DMS153 treated with DMSO at 0.1 percent for 48 hours (cell line): ENCODE measurements around the gene CAMSAP2.

Source experiments
- DNase-seq: peaks from one replicate; lab custom pipeline; 2025; ENCODE audit not compliant: unreplicated experiment; lab: John Stamatoyannopoulos, UW

CAMSAP2 gene

DNA sequence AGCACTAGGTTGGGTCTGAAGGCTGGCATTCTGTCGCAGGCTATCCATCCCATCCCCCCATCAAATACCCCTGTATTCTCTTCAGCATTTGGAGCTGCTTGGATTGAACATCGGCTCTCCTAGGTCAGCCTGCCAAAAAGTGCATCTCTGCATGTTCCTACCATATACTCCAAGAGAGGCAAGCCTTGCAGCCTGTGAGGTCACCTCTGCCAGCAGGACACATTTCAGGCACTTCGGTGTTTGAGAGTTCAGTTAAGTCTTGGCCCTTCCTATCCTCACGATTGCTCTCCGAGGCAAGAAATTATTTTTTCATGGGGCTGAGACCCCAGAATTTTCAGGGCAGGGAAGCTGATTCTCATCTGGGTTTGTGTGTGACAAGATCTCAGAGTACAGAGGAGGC is 136.7 kb downstream of the CAMSAP2 start:
- DNase-seq = no peak

DNA sequence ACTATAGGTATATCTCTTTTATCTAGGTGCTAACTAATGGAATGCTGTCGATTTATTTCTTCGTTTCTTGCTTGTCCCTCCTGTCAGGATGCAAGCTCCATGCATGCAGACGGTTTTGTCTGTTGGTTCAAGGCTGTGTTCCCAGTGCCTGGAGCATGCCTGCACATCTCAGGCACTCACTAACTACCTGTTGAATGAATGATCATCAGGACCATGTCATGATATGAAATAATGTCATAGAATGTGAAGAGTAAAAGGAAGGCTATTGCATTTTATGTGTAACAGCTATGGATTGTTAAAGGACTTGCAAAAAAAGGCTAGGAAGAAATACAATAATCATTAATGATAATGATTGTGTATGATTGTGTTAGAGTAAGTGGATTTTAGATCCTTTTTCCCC is 138.3 kb downstream of the CAMSAP2 start:
- no peak for DNase-seq

DNA sequence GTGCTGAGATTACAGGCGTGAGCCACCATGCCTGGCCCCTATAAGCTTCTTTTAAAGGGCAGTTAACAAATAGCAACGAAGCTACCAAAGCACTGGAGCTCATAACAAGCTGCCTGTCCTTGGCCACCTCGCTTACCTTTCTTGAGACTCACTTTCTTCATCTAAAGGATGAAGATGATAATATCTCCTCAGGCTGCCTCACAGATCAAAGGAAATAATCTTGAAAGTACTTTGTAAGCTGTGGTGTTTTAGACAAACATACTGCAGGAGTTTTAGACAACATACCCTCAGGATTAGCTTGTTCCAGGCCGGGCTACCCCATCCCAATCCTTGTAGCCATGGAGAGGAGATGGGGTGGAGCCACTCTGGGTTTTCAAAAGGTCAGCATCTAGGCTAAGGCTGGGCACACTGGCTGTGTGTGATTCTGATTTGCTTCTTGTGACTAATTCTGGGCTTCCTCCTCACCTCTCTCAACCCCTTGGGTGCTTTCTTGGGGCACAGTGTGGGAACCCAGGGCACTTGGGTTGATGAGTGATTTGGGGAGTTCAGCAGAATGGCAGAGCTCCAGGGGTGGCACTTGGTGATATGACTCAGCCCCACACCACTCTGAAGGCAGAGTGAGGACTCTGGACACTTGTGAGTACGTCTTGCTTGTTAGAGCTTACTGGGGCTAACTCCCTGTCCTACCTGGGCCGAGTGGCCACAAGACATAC is 139.3 kb downstream of the CAMSAP2 start:
- no peak for DNase-seq

DNA sequence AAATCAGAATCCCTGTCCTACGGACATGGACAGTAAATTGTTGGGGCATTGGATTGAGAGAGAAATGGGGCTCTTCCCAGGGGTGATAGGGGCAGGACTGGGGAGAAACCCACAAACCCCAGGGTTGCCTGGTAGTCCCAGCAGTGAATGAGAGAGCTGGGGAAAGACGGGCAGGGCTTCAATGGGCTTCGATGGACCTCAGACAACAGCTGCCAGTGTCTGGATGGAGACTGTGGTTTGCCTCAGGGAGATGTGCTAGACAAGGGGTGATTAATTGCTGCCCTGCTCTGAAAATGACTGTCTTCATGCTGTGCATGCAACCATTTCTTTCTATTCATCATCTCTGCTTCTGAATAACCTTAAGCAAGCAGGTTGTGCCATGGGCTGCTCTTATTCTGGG is 141.5 kb downstream of the CAMSAP2 start:
- no peak for DNase-seq

DNA sequence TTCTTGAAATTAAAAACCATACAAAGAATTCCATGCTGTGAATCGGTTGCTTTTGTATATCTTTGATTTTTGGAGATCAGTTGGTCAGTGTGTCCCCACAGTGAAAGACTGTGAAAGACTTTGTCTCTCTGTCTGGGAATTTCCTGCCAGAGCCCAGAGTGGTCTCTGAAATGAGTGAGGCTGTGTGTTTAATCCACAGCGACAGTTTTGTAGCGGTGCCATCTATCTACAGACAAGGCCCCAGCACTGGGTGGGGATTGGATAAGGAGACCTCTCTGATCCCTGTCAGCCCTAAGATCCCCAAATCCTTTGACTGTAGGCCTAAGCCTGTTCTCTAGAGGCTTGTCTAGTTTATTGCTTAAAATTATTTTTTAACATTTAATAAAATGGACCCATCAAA is 144.4 kb downstream of the CAMSAP2 start:
- no peak for DNase-seq

DNA sequence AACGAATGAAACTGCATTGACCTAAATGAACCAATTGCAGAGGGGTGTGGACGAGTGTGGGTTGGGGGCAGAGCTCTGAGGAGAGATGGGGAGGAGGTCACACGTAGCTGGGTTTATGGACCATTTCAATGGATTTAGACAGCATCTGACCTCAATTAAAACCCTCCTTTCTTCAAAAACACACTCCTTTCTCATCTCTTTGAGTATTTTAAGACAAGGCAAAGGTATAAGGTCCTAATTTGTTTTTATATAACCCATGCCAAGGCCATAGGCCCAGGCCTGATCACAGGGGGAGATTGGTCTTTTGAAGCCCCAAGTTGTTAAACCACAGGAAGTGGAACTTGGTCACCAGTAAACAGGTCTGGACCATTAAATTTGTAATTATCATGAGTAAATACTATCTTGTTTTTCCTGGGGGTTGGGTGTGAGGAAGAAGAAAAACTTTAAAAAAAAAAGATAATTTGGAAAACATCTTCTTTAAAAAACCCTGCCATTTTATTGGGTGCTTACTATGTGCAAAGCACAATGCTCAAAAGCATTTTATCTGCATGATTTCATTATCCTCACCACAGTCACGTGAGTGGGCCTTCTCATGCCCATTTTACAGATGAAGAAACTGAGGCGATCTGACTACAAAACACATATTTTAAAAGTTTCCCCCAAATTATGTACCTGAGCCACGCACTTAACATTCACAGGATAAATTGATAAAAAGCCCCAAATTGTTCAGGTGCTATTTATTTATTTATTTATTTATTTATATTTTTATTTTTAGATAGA is 147.1 kb downstream of the CAMSAP2 start:
- DNase-seq = no peak

DNA sequence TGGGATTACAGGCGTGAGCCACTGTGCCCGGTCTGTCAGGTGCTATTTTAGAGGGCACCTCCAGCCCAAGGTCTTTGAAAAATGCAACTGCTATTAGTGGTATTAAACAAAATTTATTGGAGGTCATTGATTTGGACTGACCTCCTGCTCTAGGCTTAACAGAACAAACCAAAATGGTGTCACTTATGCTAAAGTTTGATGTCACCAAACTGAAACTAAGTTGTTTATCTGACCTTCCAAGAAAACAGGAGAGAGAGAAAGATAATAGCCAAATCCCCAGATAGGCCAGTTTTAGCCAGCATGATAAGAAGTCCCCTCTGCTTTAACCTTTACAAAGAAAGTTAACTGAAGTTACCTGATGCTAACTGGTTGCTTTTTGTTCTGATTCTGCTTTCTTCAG is 147.9 kb downstream of the CAMSAP2 start:
- DNase-seq = no peak

DNA sequence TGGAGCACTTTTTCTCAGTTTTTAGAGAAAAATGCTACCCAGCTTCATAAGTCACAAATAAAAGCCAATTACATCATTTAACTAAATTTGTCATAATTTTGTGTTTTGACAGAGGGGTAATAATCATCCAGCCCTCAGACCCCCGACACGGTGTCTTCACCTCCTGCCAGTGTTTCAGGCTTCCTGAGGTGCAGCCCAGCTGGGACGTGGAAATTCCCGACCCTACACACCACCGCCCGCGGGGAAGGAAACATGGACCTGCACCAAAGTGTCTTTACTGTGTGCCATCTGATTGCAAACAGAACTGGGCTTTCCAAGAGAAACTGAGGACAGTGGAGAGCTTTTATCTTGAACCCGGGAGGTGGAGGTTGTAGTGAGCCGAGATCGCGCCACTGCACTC is 148.3 kb downstream of the CAMSAP2 start:
- DNase-seq = no peak

DNA sequence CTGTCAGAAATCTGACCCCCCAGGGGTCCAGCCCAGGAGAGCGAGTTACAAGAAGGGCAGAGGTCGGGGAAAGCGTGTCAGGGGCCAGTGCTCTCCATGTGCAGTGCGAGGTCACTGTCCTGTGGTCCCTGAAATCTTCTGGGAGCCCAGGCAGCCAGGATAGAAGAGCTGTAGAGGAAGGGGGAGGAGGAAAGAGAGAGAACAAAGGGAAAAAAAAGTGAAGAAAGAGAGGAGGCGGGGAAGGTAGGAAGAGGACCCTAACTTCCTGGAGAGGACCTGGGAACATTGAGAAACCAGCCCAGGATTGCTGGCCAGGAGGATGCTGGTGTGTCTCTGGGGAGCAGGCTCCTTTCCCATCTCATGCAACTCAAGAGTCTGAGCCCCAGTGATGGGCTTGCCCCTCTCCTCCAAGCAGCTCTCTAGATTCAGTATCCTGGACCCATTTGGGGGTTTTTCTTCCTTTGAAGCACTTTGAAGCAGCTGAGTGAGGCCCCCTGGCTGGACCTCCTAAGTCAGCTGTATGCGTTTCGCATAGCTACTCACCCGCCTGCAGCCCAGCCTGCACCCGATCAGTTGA is 149.2 kb downstream of the CAMSAP2 start:
- no peak for DNase-seq

DNA sequence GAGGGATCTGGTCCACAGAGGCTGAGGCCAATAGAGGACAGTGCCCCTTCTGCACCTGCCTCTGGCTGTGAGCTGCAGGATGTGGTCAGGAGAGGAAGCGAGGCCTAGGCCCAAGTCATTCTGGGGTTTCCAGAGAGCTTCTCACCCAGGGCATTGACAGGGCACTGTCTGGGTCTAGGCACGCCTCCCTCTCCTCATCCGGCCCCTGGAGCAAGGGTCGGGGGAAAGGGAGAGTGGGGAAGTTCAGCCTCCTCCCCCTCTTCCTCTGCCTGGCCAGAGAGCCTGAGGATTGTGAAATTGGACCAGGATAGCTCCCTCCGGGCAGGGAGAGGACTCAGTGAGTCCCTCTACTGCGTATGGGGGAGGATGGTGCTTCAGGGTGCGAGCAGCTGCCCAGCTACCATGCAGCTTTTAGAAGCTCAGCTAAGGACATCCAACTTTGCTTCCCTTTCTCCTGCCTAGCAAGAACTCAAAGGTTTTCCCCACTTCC is 149.7 kb downstream of the CAMSAP2 start:
- no peak for DNase-seq

DNA sequence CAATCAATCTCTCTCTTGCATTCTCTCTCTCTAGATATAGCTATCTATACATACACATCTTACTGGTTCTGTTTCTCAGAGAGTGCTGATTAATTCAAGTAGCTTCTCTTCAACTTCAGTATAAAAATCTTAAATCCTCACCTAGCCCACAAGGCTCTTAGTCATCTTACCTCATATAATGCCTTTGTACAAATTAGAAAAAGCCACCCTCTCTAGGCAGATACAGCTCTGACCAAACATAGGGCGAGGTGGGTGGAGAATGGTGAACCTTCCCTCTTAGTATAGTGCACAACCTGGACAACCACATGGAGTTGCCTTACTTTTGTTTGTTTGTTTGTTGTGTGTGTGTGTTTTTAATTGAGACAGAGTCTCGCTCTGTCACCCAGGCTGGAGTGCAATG is 150.9 kb downstream of the CAMSAP2 start:
- no peak for DNase-seq

DNA sequence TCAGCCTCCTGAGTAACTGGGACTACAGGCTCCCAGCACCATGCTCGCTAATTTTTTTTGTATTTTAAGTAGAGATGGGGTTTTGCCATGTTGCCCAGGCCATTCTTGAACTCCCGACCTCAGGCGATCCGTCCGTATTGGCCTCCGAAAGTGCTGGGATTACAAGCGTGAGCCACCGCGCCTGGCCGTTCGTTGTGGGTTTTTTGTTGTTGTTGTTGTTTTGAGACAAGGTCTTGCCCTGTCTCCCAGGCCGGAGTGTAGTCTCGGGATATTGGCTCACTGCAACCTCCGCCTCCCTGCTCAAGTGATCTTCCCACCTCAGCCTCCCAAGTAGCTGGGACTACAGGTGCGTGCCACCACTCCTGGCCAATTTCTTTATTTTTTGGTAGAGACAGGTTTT is 151.3 kb downstream of the CAMSAP2 start:
- no peak for DNase-seq

DNA sequence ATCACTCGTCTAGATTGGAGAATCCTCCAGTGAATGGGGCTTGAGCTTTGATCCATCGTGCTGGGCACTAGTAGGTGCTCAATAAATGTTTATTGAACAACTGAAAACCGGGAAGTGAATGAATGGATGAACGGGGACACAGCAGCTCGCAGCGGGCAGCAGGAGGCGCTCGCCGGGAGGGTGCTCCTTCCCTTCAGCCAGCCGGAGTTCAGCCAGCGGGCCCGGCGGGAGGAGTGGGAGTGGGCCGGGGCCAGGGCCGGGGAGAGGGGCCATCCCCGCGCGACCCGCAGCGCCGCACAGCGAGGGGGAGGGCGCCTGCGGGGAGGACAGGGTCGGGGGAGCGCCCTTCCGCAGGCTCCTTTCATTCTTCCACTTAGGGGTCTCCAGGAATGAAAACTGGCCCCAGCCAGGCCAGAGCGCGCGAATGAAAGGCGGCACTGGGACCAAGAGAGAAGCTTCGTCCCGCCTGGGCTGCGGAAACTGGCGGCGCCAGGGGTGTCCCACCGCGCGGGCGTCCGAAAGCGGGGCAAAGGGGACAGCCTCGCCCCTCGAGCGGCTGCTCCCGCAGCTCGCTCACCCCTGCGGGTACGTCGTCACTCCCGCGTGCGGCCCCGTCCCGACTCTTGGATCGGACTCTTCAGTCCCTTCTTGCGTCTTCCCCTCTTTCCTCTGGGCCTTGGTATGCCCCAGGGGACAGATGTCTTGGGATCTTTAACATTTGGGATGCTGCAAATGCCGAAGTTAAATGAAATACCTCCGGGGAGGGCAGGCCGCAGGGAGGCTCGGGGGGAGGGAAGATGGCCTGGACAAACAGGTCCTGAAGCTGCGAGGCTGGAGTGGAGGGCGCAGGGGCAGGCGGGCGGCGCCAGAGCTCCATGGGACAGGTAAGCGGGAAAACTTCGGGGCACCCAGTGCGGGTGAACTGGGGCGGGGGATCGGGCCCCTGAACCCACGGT is 152.4 kb downstream of the CAMSAP2 start:
- DNase-seq = peak; percentile 36

DNA sequence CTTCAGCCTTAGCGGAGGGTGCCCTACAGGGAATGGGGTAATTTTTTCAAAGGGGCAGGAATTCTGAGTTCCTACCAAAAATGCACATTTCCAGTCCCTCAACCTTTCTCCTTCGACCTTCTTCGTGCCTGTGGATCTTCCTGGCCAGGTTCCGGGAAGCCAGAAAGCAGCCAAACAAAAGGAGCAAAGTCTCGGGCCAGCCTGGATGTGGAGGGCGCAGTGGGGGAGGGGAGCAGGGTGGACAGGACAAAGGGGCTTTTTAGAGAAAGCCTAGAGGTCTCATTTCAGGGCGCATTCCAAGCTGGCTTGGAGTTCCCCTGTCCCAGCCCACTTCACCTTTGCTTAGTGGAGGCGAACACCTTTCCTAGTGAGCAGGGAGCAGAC is 153.1 kb downstream of the CAMSAP2 start:
- no peak for DNase-seq

DNA sequence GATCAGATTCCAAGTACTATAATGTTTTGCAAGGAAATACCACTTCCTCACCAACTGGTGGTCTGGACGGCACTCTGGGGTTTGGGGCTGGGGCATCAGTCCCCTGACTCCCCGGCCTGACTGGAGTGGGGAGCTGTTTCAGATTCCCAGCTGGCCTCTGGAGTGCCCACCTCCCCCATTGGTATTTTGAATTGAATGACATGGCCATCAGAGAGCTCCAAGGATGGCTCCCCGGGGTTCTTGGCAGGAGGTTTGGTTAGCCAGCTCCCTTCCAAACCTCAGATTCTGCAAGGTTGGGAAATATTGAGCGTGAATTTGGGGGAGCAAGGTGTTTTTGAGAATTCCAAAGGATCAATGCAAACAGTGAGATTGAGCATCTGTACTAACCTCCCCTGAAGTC is 153.9 kb downstream of the CAMSAP2 start:
- no peak for DNase-seq

DNA sequence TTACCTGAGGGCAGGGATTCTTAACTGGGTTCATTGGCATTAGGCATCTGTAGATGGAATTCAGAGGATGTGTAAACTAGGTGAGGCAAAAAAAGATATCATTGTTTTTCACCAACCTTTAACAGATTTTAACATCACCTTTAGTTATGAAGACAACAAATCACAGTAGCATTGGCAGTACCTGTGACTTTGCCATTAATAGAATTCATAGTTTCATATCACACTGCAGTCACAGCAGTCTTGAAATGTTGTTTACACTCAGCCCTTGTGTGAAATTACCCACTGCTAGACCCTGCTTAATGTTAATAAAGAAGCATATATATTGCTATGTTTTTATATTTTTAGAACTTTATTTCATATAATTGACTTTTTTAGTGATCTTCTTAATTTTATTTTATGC is 154.3 kb downstream of the CAMSAP2 start:
- no peak for DNase-seq

DNA sequence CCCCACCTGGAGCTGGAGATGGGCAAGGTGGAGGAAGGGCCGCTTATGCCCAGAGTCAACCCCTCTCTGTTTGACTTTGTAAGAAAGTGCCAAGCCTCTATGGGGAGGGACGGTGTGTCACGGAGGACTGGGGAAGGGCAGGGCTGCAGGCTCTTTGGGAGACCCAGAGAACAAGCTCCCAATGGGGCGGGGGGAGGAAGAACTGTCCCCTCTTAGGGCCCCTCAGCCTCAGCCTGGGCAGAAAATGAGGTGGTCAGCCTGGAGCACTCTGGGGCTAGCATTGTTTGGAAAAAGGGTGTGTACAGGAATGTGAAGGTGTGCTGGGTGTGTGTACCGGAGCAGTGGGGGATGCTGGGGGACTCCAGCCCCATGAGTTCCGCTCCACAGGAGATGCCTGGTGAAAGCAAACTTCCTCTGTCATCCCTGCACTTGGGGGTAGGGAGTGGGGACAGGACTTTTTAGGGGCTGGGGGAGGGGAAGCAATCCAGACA is 154.8 kb downstream of the CAMSAP2 start:
- no peak for DNase-seq

DNA sequence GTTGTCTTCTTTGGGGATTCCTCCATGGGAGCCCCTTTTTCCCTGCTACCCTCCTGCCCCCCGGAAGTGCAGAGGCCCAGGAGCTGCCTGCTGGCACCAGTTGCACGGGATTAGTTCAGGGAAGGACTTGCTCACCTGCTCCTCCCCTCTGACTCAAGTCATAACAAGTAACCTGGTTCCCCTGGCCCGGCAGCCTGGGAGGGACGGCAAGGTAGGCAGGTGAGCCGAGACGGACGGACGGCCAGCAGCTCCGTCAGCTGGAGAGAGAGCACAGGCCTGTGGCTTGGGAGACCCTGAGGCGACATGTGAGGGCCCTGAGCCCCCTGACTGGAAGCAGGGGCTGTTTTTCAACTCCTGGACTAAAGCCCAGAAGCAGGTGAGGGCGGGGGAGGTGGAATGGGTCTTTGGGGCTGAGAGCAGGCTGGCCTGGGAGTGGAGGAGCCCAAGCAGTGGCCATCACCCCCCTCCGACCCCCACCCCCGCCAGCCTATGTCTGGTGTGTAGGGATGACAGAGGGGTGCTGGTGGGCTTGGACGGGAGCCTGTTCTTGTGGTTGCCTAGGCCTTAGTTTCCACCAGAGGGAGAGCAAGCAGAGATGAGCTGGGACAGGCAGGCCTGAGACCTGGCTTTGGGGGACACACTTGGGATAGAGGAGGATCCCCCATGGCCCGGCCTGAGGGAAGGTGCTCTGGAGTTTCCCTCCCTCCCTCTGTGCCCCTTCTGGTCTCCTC is 156.2 kb downstream of the CAMSAP2 start, which contains the start of gene INAVA:
Gene INAVA (plus strand): TSS at position 189 of the 731 bp plus-strand sequence. CDS start 3,501 bp downstream, outside the sequence.
- DNase-seq = no peak

DNA sequence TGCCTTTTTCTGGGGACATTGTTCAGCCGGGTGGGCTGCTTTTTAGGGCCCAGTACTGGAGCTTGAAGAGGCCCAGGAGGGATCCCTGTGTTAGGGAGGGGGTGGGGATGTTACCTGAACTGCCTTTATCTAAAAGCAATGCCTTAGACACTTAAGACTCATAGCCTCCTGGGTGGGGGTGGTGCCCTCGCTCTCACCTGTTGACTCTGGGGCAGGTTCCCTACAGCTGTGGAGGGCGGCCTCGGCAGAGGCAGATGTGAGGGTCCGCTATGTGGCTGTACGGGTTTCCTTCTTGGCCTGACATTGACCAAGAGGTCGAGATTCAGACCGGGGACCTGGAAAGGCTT is 156.7 kb downstream of the CAMSAP2 start:
- DNase-seq = no peak
